NCI-H526 treated with DMSO at 0.1 percent for 48 hours (cell line): ENCODE results near the gene MBD6.

Experiments
- DNase-seq: peaks from one replicate; lab custom pipeline; 2025; lab: John Stamatoyannopoulos, UW

The MBD6 gene, protein sequence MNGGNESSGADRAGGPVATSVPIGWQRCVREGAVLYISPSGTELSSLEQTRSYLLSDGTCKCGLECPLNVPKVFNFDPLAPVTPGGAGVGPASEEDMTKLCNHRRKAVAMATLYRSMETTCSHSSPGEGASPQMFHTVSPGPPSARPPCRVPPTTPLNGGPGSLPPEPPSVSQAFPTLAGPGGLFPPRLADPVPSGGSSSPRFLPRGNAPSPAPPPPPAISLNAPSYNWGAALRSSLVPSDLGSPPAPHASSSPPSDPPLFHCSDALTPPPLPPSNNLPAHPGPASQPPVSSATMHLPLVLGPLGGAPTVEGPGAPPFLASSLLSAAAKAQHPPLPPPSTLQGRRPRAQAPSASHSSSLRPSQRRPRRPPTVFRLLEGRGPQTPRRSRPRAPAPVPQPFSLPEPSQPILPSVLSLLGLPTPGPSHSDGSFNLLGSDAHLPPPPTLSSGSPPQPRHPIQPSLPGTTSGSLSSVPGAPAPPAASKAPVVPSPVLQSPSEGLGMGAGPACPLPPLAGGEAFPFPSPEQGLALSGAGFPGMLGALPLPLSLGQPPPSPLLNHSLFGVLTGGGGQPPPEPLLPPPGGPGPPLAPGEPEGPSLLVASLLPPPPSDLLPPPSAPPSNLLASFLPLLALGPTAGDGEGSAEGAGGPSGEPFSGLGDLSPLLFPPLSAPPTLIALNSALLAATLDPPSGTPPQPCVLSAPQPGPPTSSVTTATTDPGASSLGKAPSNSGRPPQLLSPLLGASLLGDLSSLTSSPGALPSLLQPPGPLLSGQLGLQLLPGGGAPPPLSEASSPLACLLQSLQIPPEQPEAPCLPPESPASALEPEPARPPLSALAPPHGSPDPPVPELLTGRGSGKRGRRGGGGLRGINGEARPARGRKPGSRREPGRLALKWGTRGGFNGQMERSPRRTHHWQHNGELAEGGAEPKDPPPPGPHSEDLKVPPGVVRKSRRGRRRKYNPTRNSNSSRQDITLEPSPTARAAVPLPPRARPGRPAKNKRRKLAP

DNA sequence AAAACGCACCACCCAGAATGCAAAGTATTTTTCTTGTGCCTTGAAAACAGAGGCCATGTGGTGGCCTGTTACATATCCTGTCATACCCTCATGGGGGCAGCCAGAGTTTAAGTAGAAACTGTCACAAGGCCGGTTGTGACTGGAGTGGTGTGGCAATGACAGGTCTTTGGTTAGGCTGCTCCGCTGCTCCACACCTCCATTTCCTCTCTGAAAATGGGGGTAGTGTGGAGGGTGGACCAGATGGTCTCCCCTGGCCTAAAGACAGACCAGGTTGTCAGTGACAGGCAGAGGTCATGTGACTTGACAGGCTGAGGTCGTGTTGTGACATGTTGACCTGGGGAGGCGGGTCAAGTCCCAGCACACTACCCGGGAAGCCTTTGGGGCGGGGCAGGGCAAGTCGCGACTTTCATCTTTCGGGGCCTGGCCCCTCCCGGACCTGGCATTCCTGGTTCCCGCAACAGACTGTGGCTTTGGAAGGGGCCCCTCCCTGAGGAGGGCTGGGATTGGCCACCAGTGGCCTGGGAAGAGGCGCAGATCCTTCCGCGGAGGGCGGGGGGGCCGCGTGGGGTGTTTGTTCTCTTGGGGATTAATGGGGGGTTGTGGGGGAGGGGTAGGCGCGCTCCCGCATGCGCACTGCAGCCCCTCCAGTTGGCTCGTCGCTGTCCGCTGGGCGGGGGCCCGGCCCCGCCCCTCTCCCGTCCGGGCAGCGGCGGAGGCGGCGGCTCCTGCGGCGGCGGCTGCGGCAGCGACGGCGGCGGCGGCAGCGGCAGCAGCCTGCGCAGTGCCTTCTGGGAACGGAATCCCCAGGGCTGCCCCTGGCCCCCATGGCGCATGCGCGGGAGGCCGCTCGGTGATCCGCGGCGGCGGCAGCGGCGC is at the start of gene MBD6:
MBD6 (plus strand) TSS at position 814 of the 876 bp plus-strand sequence. CDS start 1,480 bp downstream, outside the sequence.
- DNase-seq, result peak; percentile 87

DNA sequence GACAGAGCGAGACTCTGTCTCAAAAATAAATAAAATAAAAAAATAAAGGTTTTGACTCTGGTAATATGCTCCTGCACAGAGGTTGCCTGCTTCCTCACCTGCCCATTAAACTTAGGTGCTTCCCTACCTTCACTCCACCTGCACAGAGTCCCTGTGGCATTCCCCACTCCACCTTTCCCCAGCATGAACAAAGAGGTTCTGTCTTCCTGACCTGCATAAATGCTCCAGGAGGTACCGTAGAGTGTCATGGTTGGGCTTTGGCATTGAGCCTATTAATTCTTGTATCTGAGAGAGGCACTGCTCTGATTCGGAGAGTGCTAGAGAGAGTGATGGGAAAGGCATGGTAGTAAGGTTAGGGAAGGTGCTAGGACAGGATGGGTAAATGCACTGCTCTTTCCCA is 49.2 kb upstream of the MBD6 start:
- no peak for DNase-seq

DNA sequence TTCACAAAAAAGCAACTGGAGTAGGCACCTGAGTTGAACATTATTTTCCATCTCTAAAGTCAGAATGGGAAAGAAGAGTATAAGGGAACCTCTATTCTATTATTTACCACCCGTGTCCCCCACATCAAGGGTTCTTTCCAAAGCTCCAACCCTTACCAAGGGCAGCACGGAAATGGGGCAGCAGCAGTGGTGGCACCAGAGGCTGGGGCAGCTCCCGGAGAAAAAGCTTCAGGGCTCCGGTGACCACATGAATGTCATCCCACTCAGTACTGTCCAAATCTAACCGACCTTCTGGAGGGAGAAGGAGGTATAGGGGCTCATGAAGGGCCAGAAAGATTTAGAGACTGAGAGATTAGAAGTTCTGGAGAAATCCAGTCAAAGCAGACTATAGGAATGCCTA is 48.7 kb upstream of the MBD6 start:
- DNase-seq, result no peak

GRCh38 chr12:57474430-57474829 is 48.2 kb upstream of the MBD6 start:
- no peak for DNase-seq

DNA sequence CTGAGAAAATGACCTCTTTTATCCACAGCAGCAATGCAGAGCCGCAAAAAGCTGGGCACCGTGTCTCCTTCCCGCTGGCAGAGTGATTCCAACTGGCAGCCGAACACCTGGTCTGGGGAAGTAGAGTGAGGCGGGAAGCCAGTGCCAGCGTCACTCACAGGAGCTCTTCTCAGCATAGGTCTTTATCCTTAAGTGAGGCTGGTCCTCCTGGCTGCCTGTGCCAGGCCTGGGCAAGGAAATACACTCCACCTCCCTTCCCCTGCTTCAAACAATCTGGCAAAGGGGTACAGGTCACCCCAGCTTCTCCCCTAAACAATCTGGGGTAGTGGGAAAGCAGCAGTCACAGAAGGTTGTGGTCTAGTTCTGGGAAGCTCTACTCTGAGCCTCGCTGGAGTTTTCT is 47.8 kb upstream of the MBD6 start:
- DNase-seq, result no peak

- no peak for DNase-seq
Measured at GRCh38 chr12:57475271-57476161, 47.1 kb upstream of the MBD6 start.

DNA sequence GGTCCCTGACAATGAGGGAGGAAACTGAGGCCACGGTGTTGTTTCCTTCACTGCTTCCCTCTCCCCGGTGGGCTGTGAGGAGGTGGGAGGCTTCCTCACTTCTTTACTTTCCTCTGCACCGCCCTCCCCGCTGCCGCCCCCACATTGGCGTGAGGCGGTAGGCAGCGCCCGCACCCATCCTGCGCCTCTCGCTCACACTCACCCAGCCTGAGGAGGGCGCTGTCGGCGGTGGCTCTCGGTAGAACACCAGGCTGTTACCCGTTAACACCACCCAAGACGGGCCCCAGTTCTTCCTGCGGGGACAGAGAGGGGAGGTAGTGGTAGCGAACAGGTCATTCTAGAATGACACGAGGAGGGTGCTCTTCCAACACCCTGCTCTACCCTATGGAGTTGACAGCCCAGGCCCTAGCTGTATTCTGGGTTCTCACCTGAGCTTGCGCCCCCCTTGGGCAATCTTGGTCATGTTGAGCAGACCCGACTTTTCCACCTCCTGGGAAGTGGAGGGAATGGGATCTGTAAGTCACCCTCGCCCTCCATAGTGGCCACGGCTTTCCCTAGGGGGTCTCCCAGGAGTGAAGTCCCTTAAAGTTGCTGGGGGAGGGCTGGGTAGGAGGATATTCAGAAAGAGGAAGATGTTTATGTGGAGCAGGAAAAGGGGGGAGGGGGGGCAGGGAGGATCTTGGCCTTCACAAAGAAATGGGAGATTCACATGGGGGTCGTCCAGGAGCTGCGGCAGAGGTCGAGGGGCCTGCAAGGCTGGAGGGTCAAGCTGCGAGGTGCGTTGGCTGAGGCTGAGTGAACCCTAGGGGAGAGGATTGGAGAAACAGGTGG is 46.2 kb upstream of the MBD6 start:
- no peak for DNase-seq

DNA sequence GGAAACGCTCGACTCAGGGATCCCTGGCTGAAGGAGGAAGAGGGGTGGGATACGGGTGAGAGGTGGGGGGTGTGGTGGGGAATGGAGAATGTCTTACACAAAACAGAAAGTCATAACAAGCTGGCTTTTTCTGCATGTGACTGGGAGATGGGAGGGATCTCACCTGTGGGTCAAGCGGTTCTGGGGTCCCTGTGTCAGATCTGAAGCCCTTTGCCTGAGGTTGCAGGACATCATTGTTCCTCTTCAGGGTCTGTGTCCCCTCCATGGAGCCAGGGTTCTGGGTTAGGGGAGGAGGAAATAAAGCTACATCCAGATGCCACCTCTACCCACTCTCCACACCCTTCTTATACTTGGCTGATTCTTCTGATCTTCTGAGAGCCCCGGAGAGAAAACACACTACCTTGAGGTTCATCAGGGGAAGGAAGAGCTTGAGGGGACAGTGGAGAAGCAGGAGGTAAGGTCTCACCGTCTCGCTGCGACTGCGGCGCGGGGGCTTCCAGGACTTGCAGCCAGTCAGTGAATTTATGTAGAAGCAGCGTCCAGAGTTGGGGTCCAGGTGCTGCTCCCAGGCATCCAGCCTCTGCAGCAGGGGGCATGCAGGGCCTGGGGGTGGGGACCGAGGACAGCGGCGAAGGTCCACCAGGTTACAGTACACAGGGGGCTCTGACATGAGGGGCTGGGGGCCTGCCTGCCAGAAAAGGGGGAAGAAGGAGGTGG is 45.5 kb upstream of the MBD6 start:
- DNase-seq, result no peak

GRCh38 chr12:57477710-57478681 is 44.6 kb upstream of the MBD6 start:
- DNase-seq, result no peak

DNA sequence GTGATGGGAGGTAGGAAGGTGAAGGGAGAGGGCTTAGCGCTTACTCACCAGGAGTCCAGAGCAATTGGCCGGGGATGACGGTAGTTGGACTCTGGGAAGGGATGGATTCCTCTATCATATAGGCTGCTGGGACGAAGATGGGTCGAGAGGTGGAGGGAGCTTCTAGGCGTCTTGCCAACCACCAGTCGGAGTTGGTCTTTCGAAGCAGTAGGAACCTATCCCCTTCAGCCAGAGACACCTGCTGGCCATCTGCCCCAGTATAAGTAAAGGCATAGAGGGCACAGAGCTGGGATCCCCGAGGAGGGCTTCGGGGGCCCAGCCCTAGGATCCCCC is 43.6 kb upstream of the MBD6 start:
- no peak for DNase-seq

DNA sequence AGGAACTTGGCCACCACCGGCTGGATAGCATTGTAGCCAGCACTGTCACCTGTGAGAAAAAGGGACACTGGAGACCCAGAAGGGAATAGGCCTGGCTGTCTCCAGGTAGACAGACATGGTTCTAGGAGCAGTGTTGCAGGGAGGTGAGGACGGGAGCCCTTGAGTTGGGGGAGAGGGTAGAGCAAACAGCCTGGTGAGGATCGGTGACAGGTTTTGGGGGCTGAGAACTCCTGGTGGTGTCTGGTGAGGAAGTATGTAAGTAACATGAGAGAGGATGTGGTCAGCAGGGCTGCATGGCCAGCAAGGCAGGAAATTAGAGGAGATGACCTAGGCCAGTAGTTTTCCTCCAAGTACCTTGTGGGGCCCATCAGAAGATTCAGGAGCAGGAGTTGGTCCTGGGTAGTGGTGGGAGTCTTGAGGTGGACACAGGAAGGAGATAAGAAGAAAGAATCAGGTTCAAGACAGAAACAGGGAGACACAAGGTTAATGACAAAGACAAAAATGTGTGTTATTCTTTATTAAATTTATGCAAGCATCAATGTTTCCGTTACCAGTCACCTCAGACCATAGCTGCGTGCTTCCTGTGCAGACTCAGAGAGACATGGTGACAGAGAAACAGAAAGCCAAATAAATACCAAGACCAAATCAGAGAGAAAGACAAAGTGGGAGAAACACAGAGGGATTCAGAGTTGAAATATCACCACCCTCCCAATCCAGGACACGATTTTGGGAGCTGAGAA is 43.1 kb upstream of the MBD6 start, which contains the start of gene ARHGAP9:
ARHGAP9 (minus strand) TSS at position 491 of the 740 bp plus-strand sequence; CDS start at position 31, 460 bp downstream.
- no peak for DNase-seq

- no peak for DNase-seq
Measured at GRCh38 chr12:57481671-57482070, 41.0 kb upstream of the MBD6 start.

DNA sequence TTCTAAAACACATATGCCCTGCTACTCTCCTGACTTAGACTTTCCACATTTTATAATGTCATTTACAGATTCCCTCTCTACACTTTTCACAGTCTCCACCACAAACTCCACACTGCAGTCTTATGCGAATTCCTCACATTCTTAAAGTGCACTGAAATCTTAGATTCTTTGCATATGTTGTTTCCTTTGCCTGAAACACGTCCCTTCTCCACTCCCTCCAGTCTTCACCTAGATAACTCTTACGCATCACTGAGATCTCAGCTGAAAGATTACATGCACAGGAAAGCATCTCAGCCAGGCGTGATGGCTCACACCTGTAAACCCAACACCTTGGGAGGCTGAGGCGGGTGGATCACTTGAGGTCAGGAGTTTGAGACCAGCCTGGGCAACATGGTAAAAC is 39.2 kb upstream of the MBD6 start:
- DNase-seq, result no peak

DNA sequence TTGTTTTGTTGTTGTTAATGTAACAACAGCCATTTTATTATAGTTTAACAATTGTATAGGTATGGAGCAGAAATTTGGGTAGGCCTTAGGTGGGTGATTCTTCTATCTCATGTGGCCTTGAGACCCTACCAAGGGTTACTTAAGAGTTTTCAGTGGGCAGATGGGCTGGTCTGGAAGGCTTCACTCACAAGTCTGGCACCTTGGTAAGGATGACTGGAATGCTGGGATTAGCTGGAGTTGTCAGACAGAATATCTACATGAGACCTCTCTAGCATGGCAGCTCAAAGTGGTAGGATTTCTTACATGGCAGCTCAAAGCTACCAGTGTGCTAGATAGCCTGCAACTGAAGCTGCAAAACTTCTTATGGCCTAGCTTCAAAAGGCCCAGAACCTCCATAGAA is 36.9 kb upstream of the MBD6 start:
- no peak for DNase-seq

DNA sequence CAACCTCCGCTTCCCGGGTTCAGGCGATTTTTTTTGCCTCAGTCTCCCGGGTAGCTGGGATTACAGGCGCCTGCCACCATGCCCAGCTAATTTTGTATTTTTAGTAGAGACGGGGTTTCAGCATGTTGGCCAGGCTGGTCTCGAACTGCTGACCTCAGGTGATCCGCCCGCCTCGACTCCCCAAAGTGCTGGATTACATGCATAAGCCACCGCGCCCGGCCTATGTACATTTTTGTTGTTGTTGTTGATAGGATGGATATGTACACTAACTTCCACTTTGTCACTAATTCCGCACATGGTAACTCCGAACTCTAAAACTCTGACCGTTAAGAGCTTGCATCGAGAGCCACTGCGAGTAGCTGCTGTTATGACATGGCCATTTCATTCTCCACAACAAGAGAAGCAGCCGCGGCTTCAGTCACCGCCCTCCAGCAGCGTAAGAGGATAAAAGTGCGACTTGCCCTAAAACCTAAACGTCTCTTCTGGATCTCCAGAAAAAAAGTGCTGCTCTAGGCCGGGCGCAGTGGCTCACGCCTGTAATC is 35.5 kb upstream of the MBD6 start:
- no peak for DNase-seq

DNA sequence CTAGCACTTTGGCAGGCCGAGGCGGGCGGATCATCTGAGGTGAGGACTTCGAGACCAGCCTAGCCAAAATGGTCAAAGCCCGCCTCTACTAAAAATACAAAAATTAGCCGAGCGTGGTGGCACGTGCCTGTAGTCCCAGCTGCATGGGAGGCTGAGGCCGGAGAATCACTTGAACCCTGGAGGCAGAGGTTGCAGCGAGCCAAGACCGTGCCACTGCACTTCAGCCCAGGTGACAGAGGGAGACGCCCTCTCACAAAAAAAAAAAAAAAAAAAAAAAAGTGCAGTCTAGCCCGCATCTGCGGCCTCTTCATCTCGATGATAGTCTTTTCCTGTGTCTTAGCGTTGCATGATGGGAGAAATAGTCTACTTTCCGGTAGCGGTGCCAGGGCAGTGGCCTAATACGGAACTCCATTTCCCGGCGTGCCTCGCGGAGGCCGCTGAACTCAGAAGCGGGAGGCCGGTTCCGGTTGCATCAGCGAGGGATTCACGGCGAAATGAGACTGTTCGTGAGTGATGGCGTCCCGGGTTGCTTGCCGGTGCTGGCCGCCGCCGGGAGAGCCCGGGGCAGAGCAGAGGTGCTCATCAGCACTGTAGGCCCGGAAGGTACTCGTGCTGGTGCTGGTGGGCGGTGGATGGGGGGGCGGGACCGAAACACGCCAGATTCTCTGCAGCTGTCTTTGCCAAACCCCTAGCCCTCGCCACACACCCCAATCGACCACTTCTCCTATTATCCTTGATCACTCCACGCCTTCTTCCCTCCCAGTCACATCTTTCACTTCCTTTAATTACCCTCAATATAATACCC is 34.8 kb upstream of the MBD6 start, which contains the start of gene MARS1:
MARS1 (plus strand) TSS at position 472 of the 805 bp plus-strand sequence; CDS start at position 495, 23 bp downstream.
- DNase-seq, result peak; percentile 92
